HG02678 (cell line): ENCODE results near the gene FKBP6.
"Not testable (repeated sequence)": the region's sequence is repeated elsewhere in the genome, so short reads cannot be mapped to it uniquely, and the experiment has no call there.

ENCODE experiments used
- ATAC-seq: cut with Tn5 transposase; IDR thresholded peaks from one replicate; pipeline ENCODE4 v1.9.1; 2021; ENCODE audit warnings: mild to moderate bottlenecking, moderate library complexity; ENCODE audit not compliant: unreplicated experiment

Gene FKBP6

DNA sequence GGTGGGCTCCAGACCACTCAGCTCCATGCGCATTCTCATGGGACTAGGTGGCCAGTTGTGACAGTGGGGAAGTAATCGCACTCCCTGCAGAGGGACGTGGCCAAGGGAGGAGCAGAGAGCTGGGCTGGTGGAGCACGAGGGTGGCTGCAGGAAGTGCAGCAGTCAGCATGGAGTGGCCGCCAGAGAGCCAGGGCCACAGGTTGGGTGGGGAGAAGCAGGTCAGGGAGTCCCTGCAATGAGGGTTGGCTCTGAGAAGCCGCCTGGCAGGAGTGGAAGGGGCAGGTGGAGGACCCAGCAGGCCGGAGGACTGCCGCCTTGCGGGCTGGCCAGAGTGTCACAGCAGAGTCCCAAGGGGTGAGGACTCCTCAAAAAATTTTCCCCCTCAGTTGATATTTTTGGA is 26.2 kb downstream of the FKBP6 start:
- no peak for ATAC-seq

DNA sequence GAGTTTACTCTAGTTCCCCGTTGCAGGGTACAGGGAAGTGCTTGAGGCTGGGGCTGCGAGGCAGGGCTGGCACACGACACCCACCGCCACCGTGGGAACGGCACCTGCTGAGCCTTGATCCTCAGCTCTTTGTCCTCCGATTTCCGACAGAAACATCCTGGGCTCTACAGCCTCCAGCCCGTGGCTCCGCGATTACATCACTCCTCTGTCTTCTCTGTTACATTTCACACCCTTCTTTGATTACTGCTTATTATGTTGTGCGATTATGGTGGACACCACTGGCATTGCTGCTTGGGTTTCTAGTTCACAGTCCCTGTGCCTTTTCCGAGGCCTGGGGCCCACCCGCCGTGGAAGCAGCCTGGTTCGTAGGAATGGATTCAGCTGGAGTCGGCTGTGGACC is 26.9 kb downstream of the FKBP6 start:
- ATAC-seq, result no peak

DNA sequence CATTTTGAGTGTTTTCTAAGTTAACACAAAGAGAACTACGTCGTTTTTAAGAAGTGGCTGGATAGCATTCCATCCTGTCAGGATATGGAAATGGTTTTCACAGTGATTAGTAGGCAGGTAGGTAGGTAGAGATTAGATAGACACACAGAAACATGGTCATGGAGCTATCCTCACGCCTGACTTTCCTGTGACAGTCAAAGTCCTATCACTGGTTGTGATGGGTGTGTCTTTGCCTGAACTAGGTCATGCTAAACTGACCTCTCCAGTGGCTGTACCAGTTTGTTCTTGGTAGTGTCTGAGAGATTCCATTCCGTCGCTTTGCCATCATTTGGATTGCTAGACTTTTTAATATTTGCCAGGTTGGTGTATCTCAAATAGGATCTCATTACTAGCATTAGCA is 28.2 kb downstream of the FKBP6 start:
- ATAC-seq, result no peak

DNA sequence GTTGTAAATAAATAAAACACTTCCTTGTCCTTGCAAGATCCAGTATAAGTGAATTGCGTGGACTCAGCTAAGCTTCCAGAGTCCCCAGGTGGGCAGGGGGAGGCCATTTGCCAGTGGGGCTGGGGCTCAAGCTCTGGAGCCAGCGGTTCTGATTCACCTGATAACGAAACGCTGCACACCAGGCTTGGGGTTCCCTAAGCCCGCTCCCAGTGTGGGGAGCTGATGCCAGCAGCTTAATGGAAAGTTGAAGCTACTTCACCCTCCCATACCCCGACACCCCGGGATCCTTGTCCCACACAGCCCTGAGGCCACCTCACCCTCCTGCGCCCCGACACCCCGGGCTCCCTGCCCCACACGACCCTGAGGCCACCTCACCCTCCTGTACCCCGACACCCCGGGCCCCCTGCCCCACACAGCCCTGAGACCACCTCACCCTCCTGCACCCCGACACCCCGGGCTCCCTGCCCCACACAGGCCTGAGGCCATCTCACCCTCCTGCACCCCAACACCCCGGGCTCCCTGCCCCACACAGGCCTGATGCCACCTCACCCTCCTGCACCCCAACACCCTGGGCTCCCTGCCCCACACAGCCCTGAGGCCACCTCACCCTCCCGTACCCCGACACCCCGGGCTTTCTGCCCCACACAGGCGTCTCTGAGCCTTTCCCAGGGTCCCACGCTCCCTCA is 30.8 kb downstream of the FKBP6 start:
- ATAC-seq, result no peak

DNA sequence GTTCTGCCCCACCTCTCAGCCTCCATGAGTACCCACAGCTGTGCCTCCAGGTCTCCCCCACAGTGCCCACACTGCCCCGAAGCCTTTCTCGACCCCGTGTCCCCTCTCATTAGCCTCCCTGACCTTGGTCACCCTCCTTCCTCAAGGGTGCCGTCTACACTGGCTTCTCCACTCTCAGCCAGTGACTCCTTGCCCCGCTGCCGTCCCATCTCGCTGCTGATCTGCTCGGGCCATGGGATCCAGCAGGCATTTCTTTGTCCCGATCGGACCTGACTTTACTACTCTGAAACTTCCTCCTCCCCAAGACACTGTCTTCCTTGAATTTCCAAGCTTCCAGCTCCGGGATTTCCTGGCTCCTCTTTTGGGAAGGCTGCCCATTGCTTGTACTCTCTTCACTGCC is 31.3 kb downstream of the FKBP6 start:
- ATAC-seq, result no peak

DNA sequence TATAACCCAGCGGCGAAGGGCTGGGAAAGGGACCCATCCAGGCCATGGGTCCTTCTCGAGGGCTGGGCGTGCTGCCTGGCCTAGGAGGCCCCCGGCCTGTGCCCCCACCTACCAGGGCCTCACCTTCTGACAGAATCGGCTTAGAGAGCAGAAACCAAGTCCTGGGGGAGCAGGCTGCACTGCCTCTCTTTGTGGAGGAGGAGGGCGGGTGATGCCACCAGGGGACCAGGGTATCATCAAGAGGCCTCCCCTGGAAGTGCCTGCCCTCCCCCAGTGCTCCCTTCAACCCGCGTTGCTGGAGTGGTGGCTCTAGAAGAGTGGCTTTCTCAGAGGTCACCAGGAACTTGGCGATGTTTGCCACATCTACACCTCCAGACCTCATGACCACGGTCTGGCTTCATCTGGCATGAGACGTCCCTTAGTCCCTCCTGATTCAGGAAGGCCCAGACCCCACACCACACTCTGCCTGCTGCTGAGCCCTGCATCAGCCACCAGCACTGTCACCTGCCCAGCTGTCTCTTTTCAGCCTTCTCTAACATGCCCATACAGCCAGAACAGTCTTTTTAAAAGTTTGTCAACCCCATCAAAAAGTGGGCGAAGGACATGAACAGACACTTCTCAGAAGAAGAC is 31.9 kb downstream of the FKBP6 start:
- ATAC-seq, result no peak

DNA sequence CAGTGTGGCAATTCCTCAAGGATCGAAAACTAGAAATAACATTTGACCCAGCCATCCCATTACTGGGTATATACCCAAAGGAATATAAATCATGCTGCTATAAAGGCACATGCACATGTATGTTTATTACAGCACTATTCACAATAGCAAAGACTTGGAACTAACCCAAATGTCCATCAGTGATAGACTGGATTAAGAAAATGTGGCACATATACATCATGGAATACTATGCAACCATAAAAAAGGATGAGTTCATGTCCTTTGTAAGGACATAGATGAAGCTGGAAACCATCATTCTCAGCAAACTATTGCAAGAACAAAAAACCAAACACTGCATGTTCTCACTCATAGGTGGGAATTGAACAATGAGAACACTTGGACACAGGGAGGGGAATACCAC is 32.6 kb downstream of the FKBP6 start:
- ATAC-seq, result not testable (repeated sequence)

DNA sequence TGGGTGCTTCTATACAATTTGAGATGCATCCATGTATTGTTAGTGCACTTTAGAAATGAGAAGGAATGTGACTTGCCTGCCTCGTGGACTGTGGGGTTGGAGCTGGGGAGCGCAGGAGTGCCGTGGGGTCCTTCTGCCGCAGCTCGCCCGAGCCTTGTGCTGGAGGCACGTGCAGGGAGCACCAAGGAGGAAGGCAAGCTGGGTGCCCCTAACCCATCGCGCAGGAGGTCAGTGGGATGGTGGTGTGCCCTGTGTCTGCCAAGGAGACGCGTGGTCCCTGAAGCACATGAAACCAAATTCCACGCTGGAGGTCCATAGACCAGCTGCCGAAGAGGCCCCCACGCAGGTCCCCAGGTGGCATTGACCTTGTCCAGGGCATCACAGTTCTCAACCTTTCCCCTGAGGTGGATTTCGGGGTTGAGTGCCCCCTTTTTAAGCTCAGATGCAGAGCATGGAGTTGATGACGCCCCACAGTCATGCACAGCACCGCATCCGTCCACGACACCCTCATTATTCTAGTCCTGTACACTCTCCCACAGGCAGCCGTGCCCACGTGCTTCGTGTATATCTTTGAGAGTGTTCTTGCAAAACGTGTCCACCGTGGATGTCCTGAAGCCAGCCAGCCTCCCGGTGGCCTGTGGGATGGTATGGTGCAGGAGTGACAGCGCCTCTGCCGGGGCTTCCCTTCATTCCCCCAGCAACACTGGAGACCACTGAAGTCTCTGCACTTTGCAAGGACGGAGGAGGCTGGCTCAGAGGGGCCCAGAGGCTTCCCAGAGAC is 35.5 kb downstream of the FKBP6 start:
- no peak for ATAC-seq

DNA sequence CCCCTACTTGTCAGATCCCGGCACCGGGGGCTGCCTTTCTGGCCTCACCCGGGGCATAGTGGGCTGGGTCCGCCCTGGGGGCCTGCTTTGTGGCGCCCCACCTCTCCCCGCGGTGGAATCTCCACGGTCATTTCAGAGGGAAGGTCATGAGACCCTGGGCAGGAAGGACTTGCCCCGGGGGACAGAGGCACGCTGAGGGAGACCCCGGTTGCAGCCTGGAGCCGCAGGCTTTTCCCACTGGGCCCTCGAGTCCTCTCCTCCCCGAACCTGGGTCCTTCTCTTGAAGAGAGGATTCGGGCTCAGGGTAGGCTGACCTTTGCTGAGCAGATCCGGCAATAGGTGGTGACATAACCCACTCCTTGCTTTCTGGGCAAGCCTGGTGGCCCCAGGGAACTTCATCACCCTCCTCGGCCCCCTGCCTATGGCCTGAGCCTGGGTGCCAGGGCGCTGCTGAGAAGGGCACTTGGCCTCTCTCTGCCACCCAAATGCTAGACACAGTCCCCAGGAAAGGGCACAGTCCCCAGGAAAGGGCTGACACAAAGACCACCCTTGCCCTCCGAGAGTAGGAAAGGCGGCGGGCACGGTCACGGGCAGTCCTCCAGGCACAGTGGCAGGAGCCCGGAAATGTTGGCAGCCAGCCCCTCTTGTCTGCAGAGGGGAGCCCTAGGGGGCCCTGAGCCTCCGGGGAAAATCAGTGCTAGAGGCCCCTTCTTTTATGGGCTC is 36.2 kb downstream of the FKBP6 start:
- no peak for ATAC-seq

DNA sequence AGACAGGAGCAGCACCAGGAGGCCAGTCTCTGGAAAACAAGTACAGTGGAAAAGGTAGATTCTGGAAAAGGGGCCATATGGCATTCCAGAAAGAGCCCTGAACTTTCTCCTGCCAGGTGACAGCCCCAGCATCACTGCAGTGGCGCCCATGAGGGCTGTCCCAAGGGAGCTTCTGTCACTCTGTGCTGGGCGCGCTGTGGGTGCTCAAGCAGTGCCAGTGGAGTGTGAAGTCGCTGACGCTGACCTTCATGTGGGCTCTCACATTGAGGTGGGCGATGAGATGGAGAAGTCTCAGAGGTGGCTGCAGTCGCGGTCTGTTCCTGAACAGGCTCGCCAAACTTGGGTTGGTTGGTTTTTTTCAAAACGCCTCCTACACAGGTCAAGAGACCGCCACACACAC is 38.2 kb downstream of the FKBP6 start:
- ATAC-seq, result no peak

DNA sequence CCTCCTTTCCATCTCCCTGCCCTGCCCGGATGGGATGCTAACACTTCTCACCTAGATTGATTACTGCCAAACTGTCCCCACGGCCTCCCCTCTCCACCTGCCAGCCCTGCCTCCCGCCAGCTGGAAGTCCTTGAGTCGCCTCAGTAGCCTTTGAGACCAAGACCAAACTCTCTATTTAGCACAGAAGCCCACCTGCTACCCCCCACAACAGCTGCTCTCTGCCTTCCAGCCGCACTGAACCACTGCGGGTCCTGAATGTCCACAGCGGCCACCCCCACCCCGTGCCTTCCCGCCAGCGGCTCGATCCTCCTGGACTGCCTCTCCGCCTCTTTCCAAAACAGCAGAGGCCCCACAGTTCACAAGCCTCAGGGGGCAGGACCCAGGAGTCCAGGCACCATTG is 39.0 kb downstream of the FKBP6 start:
- ATAC-seq, result no peak

DNA sequence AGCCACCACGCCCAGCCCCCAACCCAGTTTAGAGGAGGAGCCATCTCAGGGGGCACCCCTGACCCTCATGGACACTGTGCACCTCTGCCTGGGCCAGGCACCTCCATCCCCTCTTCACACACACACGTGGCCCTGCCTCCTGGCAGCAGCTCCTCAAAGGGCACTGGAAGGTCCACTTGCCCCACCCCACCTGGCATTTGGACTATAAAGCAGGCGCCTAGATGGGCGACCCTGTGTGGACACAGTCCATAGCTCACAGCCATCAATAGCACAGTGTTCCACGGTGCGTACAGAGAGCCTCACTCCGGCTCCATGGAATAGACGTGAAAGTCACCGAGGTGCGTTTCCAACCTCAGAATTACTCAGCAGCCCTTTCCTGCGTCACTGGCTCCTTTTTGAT is 41.0 kb downstream of the FKBP6 start:
- no peak for ATAC-seq

DNA sequence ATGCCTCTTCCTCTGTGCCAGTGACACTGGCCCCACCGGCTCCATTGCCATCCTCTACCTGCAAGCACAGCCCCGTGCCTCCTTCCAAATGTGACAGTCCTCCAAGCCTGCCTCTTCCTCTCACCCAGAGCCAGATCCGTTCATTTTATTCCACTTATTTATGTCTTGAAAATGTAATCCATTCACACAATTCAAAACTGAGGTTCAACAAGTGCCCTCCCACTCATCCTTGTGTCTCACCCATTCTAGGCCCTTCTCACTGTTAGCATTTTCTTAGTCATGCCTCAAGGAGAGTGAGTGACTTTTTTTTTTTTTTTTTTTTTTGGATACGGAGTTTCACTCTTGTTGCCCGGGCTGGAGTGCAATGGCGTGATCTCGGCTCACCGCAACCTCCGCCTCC is 41.7 kb downstream of the FKBP6 start:
- no peak for ATAC-seq

DNA sequence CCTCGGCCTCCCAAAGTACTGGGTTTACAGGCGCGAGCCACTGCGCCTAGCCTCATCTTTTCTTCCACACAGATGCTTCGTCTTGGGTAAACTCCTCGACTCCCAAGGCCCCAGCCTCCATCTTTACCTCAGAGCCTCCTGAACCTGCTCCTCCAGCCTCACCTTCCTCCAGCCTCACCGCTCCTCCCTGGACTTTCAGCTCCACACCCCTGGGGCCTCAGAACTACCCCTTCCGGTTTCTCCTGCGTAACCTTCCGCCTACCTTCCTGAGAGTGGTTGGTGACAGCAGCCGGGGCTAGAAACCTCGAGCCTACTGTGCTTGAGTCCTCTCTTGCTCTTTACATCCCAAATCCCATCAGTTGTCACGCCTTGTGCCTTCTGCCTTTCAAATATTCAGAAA is 45.8 kb downstream of the FKBP6 start:
- no peak for ATAC-seq

DNA sequence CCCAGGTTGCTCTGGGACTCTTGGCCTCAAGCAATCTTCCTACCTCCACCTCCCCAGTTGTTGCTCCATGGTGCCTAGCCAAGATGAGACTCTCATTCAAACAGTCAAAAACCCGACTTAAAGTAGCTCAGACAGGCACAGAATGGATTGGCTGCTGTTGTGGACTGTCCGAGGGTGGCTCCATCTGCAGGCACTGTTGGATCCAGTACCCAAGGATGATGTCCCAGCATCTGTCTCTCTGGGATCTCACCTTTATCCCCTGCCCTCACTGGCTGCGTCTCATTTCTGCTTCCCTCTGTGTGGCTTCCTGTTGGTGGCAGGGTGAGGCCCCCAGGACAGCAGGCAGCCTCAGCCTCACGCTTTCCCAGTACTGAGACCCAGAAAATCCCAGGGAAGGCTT is 48.3 kb downstream of the FKBP6 start:
- ATAC-seq, result not testable (repeated sequence)

DNA sequence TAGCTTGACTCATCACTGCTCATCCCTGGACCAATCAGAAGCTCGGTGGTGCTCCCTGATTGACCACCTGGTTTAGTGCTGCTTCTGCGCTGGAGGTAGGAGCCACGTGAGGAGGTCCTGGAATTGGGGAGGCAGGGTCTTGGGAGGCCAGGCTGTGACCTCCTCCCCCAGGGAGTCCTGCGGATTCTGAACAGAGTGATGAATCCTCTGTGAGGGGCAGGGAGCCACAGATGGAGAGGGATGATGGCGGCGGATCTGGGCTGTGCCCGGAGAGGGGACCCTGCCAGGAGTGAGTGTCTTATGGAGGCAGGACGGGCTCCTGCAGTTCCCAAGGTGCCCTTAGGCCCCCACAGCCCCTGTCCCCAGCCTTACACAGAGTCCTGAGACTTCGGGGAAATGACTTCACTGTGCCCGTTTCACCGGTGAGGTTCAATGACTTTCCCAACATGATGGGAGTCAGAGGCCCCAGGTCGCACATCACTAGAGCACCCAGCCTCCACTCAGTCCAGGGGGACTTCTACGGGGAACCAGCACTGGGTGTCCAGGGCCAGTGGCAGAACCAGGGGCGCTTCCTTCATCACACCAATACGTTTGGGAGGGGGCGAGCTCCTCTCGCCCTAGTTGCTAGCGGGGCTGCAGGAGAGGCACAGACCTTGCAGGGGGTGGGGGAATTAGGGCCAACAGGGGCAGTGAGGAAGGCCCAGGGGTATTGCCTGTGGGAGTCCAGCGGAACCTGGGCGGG is 48.9 kb downstream of the FKBP6 start:
- no peak for ATAC-seq

DNA sequence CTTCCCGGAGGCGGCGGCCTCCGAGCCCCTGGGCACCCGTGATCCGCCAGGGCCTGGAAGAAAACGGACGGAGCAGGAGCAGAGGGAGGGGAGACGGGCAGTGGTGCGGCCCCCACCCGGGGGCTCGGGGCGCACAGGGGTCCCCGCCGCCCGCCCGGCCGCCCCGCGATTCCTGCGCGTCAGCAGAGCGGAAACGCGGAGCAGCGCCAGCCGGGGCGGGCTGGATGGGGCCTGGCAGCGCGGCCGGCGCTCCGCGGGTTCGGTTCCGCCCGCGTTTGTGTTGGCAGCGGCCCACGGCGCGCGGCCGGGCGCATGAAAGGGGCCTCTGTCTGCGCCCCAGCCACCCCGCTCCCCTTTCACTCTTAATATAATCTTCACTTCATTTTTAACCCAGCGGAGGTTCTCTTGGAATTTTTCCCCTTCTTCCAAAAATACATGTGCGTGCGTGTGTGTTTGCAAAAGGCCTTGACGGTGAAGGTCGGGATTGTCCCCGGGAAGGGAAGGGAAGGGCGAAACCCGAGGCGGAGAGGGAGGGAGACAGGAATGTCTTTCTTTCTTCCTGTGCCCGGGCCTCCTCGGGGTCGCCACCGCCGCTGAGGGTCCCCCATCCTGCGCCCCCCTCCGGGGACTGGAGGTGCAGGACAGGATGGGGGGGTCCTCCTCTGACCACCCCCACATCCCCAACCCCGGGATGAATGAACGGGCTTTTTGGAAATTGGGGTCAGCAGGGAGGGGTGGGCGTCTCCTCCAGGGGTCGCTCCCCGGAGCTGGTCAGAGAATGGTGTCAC is 49.6 kb downstream of the FKBP6 start:
- not testable (repeated sequence) for ATAC-seq

DNA sequence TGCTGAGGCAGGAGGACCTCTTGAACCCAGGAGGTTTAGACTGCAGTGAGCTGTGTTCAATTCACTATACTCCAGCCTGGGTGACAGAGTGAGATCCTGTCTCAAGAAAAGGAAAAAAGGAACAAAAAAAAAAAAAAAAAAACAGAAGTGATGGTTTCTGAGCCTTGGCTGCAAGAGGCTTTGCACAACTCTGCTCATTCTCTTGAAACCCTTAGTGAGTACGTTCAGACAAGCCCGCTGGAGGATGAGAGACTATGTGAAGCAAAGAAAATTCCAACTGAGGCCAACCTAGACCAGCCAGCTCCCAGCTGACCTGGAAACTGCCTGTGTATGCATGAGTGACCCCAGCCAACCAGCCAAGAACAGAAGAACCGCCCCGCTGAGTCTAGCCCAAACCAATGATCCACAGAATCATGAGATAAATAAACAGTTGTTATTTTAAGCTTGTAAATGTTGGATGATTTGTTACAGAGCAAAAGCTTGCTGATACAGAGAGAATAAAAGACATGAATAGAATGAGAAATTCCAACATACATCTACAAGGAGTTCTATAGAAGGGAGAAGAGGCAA is 55.1 kb downstream of the FKBP6 start:
- no peak for ATAC-seq

DNA sequence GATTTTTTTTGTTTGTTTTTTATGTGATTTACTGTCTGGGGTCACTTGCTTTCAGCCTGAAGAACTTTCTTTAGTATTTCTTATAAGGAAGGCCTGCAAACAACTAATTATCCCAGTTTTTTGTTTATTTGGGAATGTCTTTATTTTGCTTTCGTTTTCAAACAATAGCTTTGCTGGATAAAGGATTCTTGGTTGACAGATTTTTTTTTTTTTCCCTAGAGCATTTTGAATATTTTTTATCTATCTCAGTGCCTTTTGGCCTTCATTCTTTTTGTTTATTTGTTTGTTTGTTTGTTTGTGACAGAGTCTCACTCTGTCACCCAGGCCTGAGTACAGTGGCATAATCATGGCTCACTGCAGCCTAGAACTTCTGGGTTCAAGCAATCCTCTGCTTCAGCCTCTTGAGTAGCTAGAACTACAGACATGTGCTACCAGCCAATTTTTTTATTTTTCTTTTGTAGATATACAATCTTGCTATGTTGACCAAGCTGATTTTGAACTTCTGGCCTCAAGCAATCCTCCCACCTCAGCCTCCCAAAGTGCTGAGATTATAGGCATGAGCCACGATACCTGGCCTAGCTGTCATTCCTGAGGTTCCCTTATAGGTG is 59.4 kb downstream of the FKBP6 start:
- no peak for ATAC-seq
